Measurements from ENCODE around the gene CLIP4.

CLIP4 gene

DNA sequence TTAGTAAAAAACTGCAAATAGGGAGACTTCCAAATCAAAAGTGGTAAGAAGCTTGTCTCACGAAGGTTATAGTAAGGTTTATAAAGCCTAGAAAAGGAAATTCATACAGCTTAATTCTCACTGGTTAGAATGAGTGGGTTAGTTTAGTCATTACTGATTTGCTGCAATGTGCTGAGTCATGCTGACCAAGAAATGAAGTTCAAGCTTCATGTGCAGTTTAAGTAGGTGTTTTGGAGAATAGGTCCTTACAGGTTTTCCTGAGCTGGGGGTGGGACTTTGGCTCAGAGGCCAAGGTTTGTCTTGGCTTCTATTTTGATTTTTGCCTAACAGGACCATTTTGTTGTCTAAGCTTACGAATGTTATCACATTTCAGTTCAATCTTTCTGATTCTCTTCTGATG is 15.1 kb downstream of the CLIP4 start:
- Histone ChIP-seq H3K4me3 (ENCODE audit: low read depth, low read length, poor library complexity, severe bottlenecking) (no peak overlapping the region), H3K27me3 (ENCODE audit: insufficient read depth, low read length) (no peaks in the 10 kb centered on the region), H3K36me3 (ENCODE audit: insufficient read depth, low read length) (no peaks in the 10 kb centered on the region), H2AFZ (ENCODE audit: low read length) (no peak overlapping the region), H3K9ac (ENCODE audit: low read length) (no peak overlapping the region), H3K9me3 (ENCODE audit: low read length) (no peaks in the 10 kb centered on the region), H3K9me2 (ENCODE audit: low read depth, low read length) (no peaks in the 10 kb centered on the region), H3K4me1 (ENCODE audit: insufficient read depth, low read length, severe bottlenecking) (no peaks in the 10 kb centered on the region), H4K20me1 (ENCODE audit: insufficient read depth, low read length) (no peaks in the 10 kb centered on the region), H3K27ac (ENCODE audit: low read depth, low read length, poor library complexity, severe bottlenecking) (no peak overlapping the region), H3F3A (ENCODE audit: insufficient read depth, low read length) (no peaks in the 10 kb centered on the region), H3K79me2 (ENCODE audit: insufficient read depth, low read length) (no peaks in the 10 kb centered on the region), H3K4me2 (ENCODE audit: low read length) (no peak overlapping the region)
- no peak for TF ChIP-seq EZH2 (IDR thresholded peaks at IDR 0.05; ENCODE audit: borderline replicate concordance, low read length)
- no peak for TF ChIP-seq CTCF (IDR thresholded peaks at IDR 0.05; ENCODE audit: low read length)

- no peaks in the 10 kb centered on the region for H4K20me1 ChIP-seq (ENCODE audit: insufficient read depth, low read length)
- H3K9me3 ChIP-seq (ENCODE audit: low read length) = no peaks in the 10 kb centered on the region
- no peaks in the 10 kb centered on the region for H3K27me3 ChIP-seq (ENCODE audit: insufficient read depth, low read length)
- H3K4me3 ChIP-seq (ENCODE audit: low read depth, low read length, poor library complexity, severe bottlenecking) = no peak overlapping the region
- H3K36me3 ChIP-seq (ENCODE audit: insufficient read depth, low read length) = no peaks in the 10 kb centered on the region
- no peaks in the 10 kb centered on the region for H3K4me1 ChIP-seq (ENCODE audit: insufficient read depth, low read length, severe bottlenecking)
- no peak overlapping the region for H2AFZ ChIP-seq (ENCODE audit: low read length)
- TF ChIP-seq EZH2 (IDR thresholded peaks at IDR 0.05; ENCODE audit: borderline replicate concordance, low read length) (no peak), CTCF (IDR thresholded peaks at IDR 0.05; ENCODE audit: low read length) (no peak)
- H3F3A ChIP-seq (ENCODE audit: insufficient read depth, low read length) = no peaks in the 10 kb centered on the region
- H3K79me2 ChIP-seq (ENCODE audit: insufficient read depth, low read length) = no peaks in the 10 kb centered on the region
- no peaks in the 10 kb centered on the region for H3K9me2 ChIP-seq (ENCODE audit: low read depth, low read length)
- no peak overlapping the region for H3K4me2 ChIP-seq (ENCODE audit: low read length)
- H3K9ac ChIP-seq (ENCODE audit: low read length) = no peak overlapping the region
- no peak overlapping the region for H3K27ac ChIP-seq (ENCODE audit: low read depth, low read length, poor library complexity, severe bottlenecking)
Observed at GRCh38 chr2:29134933-29135332, 19.7 kb downstream of the CLIP4 start.

DNA sequence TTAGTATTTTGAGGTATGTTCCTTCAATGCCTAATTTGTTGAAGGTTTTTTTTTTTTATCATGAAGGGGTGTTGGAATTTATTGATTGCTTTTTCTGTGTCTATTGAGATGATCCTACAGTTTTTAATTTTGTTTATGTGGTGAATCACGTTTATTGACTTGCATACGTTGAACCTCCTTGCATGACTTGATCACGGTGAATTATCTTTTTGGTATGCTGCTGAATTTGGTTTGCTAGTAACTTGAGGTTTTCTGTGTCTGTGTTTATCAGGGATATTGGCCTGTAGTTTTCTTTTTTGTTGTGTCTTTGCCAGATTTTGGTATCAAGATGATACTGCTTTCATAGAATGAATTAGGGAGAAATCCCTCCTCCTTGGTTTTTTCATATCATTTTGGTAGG is 23.9 kb downstream of the CLIP4 start:
- no peak for TF ChIP-seq EZH2 (IDR thresholded peaks at IDR 0.05; ENCODE audit: borderline replicate concordance, low read length)
- no peak for TF ChIP-seq CTCF (IDR thresholded peaks at IDR 0.05; ENCODE audit: low read length)
- Histone ChIP-seq H3K4me1 (ENCODE audit: insufficient read depth, low read length, severe bottlenecking) (no peaks in the 10 kb centered on the region), H2AFZ (ENCODE audit: low read length) (no peak overlapping the region), H3K9me2 (ENCODE audit: low read depth, low read length) (no peaks in the 10 kb centered on the region), H3K36me3 (ENCODE audit: insufficient read depth, low read length) (no peaks in the 10 kb centered on the region), H4K20me1 (ENCODE audit: insufficient read depth, low read length) (no peaks in the 10 kb centered on the region), H3K4me2 (ENCODE audit: low read length) (no peak overlapping the region), H3K27ac (ENCODE audit: low read depth, low read length, poor library complexity, severe bottlenecking) (no peak overlapping the region), H3F3A (ENCODE audit: insufficient read depth, low read length) (no peaks in the 10 kb centered on the region), H3K79me2 (ENCODE audit: insufficient read depth, low read length) (no peaks in the 10 kb centered on the region), H3K9ac (ENCODE audit: low read length) (no peak overlapping the region), H3K27me3 (ENCODE audit: insufficient read depth, low read length) (no peaks in the 10 kb centered on the region), H3K4me3 (ENCODE audit: low read depth, low read length, poor library complexity, severe bottlenecking) (no peak overlapping the region), H3K9me3 (ENCODE audit: low read length) (no peaks in the 10 kb centered on the region)
